IPS-NIHi7 (cell line): Measurements from ENCODE around the gene MCAM.

ENCODE experiments used
- DNase-seq: peaks from one replicate; pipeline ENCODE4 v3.0.0; 2012; ENCODE audit warnings: mixed read lengths; ENCODE audit errors: extremely low spot score

Gene MCAM

GRCh38 chr11:119262668-119263351, 54.1 kb downstream of the MCAM start:
- no peak for DNase-seq

- no peak for DNase-seq
These were observed 57.9 kb downstream of the MCAM start for GRCh38 chr11:119258983-119259382.
